ENCODE data around the gene CAPZB.
A peak's percentile ranks its signal among the peaks of the same experiment; 100 is the strongest.

Gene CAPZB

DNA sequence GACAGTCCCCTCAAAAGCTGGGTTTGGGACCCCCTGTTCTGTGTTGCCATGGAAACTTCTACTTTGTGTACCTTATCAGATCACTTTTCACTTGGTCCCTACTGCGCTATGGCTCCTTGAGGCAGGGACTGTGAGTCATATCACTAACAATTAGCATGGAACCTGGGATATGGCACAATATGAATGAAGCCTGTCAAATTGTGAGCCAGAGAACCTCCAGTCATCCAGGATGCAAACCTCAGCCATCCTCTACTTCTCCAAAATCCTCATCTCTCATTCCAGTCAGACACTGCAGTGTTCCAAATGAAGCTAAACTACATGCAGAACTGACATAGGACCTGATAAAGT is 11.2 kb upstream of the CAPZB start:
- no peak for DNase-seq

DNA sequence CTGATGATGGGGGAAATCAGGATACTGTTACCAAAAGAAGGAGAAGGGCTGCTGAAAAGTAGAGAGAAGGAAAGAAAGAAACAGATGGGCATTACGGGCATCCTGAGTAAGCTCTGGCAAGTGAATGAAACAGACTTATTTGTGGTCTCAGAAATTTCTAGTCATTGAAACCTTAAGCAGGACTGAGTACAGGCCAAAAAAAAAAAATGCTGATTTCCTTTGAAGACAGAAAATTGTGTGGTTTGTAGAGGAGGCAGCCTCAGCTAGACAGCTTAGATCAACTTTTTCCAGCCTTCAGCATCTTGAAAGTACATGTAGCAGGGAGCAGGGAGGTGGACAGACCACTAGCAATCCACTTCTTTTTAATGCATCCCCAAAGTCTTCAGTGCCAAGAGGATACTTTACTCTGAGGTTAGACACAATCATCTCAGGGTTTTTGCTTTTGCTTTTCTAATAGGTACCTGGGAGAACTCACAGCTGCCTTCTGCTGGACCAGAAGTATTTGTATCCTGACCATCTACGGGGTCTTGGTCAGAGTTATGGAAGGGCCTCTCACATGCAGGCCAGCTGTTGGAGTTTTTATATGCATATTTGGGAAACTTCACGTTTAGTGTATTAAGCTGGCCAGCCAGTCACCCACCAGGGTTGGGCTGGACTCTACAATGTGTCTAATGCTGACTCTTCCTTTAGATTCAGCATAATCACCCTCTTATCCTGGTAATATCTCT is 10.6 kb upstream of the CAPZB start:
- no peak for DNase-seq

DNA sequence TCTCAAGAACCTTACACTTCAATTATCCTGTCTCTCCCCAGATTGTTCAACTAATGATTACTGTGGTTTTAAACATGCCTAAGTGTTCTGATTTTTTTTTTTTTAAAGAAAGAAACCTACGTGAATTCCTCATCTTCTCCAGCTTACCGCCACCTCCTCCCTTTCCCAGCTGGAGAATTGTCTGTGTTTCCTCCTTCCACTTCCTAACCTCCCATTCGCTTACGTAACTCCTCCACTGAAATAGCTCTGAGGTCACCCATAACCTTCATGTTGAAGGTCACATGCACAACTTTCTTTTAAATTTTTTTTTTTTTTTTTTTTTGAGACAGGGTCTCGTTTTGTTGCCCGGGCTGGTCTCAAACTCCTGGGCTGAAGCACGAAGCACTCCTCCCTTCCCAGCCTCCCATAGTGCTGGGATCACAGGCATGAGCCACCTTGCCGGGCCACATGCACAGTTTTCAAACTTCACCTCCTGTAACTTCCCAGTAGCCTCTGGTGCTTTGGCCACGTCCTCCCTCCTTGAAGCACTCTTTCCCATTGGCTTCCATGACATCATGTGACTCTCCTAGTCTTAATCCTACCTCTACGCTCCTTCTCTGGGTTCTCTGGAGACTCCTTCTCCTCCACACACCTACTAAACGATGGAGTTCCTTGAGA is 9.8 kb upstream of the CAPZB start:
- DNase-seq: no peak

DNA sequence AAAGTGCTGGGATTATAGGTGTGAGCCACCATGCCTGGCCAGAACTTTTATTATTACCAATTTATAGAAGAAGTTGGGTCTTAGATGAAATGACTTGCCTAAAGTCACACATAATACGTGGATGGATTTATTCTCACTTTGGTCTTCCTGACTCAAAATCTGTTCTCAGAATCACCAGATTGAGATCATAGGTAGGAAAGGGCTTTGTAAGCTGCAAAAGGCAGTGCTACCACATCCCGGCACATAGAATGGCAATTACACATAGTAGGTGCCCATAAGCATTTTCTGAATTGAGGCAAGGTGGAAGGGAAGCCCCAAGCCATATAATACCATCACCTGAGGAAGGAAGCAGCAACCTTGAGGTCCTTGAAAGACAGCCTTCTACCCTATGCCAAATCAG is 8.2 kb upstream of the CAPZB start:
- DNase-seq: no peak

DNA sequence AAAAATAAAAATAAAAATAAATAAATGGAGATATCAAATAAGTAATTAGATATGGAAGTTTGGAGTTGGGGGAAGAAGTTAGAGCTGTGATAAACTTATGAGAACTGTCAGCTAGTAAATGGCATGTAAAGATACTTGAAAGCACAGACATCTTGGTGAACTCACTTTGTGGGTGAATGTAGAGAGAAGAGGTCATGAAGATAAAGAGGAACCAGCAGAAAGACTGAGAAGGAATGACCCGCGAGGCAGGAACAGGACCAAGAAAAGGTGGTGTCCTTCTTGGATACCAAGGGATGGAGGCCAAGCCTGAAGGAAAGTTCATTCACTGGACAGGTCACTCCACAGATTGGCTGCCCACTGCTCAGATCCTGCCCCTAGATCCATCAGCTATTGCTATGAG is 4.7 kb upstream of the CAPZB start:
- DNase-seq: no peak

DNA sequence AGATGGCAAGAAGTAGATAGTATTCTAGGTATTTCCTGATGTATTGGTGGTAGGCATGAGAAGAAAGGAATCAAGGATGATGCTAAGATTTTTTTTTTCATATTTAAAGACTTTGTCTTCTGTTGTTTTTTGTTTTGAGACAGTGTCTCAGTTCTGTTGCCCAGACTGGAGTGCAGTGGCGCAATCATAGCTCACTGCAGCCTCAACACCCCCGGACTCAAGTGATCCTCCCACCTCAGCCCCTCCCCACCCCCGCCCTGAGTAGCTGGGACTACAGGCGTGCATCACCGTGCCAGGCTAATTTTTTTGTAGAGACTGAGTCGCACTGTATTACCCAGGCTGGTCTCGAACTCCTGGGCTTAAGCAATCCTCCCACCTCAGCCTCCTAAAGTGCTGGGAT is 2.8 kb upstream of the CAPZB start:
- DNase-seq: no peak

DNA sequence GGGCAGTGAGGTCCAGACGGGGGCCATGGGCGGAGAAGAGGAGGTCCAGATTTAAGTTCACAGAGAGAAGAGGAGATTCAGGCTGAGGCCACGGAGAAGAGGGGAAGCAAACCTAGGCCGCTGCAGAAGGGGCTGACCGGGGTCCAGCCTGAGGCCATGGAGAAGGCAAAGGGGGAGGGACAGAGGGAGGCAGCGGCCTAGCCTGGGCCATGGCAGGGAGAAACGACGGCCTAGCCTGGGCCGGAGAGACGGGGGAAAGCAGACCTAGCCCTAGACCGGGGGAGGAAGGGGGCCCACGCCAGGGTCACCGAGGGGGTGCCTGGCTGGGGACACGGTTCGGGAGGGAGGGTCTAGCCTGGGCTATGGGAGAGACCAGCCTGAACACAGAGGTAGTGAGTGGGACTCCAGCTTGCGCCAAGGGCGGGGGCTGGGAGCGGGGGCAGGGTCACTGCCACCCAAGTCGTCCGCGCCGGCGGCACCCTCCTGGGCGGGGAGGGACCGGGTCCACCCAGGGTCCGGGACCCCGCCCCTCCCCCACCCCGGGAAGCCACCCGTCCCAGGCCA is 459 bp downstream of the CAPZB start:
- no peak for DNase-seq

DNA sequence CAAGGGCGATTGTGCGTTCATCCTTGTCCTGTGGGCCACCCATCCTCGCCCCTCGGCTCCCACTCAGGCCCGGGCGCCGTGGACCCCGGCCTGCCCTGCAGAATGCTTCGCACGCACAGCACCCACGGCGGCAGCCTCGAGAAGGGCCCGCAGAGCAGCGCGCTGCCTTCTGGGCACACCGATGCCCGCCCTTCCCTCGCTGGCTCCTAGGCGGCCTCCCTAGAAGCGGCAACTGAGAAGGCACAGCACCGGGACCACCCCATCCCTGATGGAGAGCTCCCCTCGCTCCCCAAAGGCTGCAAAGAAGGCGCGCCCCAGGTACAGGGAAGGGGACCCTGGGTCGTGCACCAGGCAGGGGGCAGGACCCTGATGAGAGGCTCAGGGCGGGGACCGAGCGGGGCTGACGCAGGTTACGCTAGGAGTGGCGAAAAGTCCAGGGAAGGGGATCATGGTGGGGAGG is 971 bp downstream of the CAPZB start:
- DNase-seq: peak; percentile 64

DNA sequence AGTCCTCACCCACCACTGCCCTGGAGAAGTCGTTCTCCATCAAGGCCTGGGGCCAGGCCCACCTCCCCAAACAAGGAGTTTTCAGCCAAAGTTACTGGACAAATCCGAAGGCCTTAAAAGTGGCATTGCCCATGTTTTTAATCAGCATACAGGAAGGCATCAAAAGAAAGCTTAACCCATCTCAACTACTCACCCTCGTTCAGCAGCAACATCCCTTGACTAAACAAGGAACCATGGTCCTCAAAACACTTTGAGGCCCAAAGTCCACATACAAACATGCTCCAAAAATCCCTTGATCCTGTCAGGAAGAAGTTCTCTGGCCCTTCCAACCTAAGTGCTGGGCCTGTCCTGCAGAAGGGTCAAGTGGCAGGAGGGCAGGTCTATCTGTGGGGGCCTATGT is 1.6 kb downstream of the CAPZB start:
- no peak for DNase-seq

DNA sequence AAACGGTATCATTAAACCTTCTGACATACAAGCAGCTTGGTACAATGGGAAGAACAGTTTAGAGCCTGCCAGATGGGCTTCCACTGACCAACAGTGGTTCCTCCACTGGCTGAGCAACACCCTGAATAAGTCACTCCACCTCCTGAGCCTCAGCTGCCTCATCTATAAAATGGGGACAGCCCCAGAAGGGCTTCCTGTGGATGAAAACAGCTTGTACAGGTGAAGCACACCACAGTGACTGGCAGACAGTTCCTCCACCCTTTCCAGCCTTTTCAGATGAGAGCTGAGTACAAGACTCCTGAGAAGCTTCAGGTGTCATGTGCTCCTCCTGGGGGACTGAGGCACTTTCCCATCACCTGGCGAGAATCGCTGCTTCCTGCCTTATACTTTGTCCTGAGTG is 2.1 kb downstream of the CAPZB start:
- DNase-seq: peak; percentile 66

DNA sequence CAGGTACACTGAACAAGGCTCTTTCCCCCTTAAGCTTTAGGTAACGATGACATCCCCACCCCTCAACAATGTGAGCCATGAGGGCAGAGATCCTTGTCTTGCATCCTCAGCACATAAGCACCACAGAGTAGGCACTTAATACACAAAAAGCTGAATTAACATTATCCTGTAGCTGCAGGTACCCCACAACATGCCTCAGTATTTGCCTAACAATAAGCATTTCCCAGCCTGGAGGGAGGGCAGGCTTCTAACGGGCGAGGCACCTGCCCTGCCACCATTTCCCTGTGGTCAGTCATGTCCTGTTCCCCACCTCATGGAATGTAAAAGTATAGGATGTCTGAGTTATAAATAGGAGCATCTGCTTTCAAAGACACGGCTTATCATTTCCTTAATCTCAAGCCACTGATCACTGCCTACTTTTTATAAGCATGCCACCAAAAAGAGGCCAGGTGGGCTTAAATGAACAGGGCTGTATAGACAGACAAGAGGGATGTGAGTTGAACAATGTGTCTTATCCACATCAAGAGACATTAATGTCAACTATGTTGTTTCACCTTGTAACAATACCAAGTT is 3.4 kb downstream of the CAPZB start:
- DNase-seq: no peak

DNA sequence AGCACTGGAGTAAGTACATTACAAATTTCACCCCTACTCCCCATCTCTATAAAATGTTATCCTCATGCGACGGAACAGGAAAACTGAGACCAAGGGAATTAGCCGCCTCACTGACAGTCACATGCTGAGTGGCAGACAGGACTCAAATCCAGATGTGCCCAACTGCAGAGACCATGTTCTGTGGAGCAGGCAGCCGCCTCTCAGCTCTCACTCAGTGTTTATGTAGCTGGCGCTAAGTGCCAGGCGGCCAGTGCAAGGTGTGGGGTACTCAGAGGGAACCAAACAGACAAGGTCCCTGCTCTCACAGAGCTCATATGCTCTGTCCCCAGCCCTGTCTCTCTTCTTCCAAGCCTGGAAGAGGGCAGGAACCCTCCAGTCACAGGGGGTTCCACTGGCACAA is 5.1 kb downstream of the CAPZB start:
- DNase-seq: no peak

DNA sequence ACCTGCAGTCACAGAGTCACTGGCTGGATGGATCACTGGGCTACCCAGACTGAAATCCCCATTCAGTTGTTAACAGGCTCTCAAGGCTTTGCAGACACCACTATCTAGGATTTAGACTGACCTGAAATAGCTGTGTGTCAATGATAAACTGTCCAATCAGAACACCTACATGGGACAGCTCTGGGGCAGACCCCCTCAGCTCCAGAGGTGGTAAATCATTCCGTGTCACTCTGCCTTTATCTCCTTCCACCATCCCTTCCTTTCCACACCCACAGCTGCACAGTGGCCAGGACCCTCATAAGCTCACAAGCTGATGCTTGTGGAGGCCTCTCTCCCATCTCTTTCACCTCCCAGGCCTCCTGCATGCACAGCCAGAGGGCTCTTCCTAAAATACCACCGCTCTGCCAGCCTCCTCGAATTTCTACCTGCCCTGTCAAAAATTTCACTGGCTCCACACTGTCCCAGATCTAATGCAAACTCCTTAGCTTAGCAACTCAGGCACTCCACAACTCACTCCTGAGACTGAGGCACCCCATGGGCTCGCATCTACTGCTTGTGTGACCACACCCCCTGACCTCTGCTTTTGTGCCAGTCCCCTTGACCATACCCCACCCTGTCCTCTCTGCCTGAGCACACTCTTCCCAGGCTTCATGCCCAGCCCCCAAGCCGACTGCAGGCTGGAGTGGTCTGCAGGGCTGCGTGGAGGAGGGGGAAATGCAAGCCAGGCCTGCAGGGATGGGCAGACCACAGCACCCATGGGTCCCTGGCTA is 5.8 kb downstream of the CAPZB start:
- no peak for DNase-seq

DNA sequence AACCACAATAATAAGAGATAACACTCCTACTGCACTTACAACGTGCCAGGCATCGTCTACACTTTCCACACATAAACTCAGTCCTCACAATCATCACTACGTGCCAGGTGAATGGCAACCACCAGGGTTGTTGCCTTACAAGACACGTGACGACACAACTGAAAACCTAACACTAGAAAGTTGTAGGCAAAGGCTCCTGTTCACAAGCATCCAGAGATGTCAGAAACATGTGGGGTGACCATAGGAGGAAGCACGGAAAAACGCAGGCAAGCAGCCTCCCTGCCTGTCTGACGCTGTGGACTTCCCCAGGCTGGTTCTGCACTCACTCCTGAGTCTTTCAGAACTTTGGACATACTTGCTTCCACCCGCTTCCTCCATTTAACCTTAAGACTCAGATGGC is 7.0 kb downstream of the CAPZB start:
- DNase-seq: no peak

DNA sequence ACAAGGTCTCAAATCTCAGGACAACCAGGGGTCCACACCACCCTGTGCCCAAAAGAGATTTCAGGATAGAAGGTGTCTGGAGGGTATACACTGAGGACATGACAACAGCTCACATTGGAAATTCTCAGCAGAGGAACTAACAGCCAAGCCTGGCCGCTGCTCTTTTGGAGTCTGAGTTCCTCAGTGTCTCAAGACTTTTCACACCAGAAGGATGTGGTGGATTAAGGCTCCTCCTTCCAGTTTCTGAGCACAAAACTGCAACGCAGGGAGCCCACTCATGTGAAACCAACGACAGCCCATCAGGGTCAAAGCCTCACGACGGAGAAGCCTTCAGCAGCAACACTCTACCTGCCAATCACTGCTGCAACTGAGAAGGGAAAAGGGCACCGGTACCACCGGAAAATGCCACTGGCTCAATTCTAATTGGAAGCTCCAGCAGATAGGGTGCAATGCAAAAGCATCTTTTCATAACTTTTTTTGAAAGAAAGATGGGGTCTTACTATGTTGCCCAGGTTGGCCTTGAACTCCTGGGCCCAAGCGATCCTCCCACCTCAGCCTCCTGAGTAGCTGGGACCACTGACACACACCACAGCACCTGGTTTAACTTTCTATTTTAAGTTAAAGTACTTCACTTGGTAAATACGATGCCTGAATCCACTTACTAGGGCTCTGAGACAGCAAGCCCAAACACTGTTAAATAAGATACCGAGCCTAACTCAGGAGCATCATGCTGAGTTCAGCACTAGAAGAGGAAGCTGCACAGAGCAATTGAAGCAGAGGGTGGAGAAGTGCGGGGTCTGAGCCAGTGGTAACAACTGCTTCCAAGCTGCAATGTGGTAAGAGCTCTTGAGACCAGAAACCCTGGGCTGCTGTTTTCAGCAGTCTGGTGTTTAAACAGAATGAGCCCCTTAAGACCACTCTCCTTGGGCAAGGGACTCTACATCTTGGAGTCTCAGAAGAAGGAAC is 7.8 kb downstream of the CAPZB start:
- peak; percentile 74 for DNase-seq

DNA sequence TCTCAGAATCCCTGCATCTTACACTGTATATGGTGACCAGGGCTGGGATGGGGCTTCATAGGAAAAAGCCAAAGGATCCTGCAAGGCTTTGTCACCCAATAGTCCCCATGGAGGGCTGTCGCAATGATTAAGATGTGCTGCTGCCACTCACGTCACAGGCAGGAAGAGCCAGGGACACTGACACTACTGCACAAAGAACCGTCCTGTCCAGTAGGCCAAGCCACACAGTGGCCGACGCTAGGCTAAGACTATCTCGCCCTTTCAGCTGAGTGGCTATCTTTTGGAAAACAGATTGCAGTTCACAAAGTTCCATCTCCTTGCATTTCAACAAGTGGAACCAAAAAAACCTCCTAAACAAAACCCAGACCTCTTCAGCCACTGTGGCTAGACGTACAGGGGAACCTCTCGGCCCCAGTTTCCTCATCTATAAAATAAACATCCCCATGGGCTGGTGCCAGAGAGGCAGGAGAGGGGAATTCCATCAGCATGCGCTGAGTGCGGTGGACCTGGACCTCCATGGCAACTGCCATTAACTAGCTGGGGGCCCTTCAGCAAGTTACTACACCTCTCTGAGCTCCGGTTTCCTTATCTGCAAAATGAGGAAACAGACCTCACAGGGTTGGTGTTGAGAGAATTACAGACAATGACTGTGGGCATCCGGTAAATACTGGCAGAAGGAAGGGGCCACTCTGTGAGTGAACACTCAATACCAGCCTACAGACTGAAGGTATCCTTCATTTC is 8.7 kb downstream of the CAPZB start:
- DNase-seq: no peak

DNA sequence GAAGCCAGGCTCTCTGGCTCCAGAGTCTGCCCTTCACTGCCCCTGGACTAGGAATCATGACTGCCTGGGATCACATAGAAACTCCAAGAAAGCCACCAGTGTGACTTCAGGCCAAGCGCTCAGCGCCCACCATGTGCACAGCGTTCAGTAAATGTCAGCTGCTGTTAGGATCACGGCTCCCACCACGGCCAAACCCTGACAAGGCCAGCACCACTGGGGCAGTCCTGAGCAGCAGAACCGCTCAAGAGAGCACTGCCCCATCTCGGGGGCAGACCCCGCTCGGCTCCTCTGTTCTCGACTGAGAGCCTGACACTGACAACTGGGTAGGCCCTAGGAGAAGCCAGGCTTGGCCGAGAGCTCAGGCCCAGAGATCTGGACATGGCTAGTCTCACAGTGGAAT is 10.0 kb downstream of the CAPZB start:
- DNase-seq: no peak

DNA sequence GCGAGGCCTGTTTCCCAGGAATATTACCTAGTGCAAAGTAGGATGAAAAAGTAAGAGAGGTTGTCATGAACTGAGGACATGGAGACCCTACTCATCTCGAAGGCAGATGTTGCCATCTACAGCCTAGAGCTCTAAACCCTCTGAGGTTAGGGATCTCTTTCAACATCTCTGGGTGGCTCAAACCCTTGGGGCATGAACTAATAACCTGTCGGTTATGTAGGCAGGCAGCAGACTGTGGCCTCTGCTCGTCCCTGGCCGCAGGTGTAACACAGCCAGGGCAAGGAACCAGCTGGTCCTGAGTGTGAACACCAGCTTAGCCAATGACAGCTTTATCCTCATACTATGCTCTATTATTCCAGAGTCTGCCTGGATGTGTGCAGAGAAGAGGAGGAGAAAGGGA is 13.2 kb downstream of the CAPZB start:
- no peak for DNase-seq

DNA sequence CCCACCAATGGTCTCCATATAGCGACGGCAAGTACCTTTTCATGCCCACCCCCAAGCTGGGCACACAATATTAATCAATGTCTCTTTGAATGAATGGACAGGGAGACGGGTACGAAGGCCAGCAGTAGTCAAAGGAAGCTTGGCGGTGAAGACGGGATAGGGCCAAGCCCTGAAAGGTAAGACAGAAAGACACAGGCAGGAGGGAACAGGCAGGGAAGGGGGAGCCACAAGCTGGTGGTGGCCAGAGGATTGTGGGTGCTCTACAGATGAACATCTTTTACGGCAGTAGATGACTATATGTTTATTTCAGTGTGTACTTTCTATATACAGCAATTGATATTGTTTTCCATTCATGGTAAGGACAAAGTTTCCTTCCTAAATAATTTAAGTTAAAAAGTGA is 16.3 kb downstream of the CAPZB start:
- DNase-seq: no peak

DNA sequence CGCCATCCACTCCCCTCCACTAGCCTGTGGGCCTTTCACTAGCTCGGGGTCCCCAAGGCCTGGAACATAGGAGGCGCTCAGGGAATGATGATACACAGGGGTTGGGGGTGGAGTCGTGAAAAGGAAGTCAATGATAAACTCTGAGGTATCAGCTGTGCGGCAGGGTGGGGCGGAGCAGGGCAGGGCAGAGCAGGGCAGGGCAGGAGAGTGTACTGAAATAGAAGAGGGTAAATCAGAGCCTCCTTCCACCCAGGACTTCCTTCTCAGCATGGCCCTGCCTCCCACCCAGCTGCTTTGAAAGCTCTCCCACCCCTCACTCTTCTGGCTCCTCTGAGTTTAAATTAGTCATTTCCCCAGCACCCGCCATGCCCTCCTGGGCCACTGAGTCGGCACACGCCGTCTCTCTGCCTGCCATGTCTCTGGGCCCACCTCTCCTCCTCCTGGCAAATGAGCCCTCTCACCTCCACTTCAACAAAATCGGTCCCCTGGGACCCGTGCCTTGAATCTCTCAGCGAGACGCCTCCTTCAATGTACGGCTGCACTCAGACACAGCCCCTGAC is 16.9 kb downstream of the CAPZB start:
- DNase-seq: peak; percentile 73
